ENCODE measurements around the gene SRSF7. TPM values are rescaled to one million over a fixed set of nuclear protein-coding genes. Genes with fewer than 3 reads are reported as not detected.

The SRSF7 gene
- total RNA-seq, 4 donors from 2014 or later: 60.8 to 135 (median 86.2) TPM

Other genes starting within 250 kb of the SRSF7 start
- gene HNRNPLL, start 148.4 kb downstream of the SRSF7 start, total RNA-seq: 10 to 100 TPM; 38.2 to 66.7 (median 54.1) TPM
- 10 to 100 TPM in 3 of 4 donors, 1 to 10 TPM in 1; 8.5 to 62.9 (median 36.3) TPM for gene GALM, start 85.2 kb downstream of the SRSF7 start, total RNA-seq
- gene GEMIN6, start 26.8 kb upstream of the SRSF7 start, total RNA-seq: 1 to 10 TPM; 4.0 to 6.8 (median 4.7) TPM
- gene DHX57, start 124.6 kb upstream of the SRSF7 start, total RNA-seq: 10 to 100 TPM; 12.6 to 19.1 (median 14.6) TPM
- gene MORN2, start 124.6 kb upstream of the SRSF7 start, total RNA-seq: 10 to 100 TPM in 2 of 4 donors, 1 to 10 TPM in 2; 7.5 to 17.8 (median 10.3) TPM
- gene ARHGEF33, start 138.5 kb upstream of the SRSF7 start, total RNA-seq: 1 to 10 TPM in 2 of 4 donors, under 1 TPM in 2; 0.38 to 3.1 (median 1.1) TPM